Iris pigment epithelial cell (primary cell): Measurements from ENCODE around the gene FAM81A.
"Not testable (repeated sequence)": the region's sequence is repeated elsewhere in the genome, so short reads cannot be mapped to it uniquely, and the experiment has no call there.

Experiments
- DNase-seq: peaks from one replicate; pipeline ENCODE4 v3.0.0-alpha.2; 2011; ENCODE audit warnings: low read depth

The FAM81A gene

DNA sequence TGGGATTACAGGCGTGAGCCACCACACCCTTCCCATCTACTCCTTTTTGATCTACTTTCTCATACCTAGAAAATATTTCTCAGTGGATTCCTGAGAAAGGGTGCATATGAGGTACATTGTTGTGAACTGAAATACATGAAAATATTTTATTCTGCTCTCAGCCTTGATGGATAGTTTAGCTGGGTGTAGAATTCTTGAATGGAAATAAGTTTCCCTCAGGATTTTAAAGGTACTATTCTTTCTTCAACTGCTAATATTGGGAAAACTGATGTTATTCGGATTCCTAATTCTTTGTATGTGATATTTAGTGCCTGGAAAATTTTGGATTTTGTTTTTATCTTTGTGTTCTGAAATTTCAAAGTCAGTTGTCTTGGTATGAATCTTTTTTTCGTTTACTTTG is 9.1 kb upstream of the FAM81A start:
- DNase-seq, result not testable (repeated sequence)

DNA sequence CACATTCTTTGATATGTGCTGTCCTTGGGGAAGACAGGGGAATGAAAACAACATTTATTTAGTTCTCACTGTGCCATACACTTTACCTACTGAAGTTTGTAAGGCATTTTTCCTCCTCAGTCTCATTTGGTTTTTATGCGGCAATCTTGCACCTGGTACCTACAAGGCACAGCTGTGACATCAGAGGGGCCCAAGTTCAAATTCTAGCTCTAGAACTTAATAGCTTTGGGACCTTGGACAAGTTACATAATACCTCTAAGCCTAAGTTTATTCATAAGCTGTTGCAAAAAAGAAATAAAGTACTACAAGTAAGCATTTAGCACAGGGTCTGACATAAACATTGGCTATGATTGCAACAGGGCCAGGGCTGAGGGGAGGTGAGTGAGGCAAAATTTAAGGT is 5.6 kb upstream of the FAM81A start:
- DNase-seq, result no peak

DNA sequence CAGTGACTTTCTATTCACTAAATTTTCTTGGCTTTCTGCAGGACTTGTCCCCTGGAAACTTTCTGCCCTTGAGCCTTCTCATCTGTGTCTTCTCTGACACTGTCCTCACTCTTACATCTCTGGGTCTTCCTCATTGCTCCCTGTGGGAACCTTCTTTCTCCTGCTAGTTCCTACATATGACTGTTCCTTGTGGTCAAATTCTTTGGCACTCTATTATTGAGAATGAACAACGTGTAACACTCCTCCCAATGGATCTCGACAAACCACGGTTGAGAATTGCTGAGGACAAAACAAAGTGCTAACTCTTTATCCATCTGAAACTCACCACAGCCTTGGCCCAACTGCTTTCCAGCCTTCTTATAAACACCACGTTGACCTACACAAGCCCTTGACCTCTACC is 3.5 kb upstream of the FAM81A start:
- no peak for DNase-seq

DNA sequence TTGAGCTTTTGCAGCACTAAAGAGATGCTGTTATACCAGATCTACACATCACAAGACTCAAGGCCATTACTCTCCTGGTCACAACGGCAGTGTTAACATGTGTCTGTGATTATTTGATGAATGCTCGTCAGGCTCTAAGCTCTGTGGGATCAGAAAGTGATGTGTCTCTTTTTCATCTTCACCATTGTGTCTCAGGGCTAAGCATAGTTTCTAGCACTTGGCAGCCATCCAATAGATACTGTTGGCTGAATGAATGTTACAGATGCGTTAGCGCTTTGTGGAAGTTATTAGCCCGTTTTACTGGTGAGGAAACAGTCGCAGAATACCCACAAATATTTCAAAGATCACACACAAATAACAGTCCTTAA is 1.2 kb upstream of the FAM81A start:
- DNase-seq, result peak; percentile 46

DNA sequence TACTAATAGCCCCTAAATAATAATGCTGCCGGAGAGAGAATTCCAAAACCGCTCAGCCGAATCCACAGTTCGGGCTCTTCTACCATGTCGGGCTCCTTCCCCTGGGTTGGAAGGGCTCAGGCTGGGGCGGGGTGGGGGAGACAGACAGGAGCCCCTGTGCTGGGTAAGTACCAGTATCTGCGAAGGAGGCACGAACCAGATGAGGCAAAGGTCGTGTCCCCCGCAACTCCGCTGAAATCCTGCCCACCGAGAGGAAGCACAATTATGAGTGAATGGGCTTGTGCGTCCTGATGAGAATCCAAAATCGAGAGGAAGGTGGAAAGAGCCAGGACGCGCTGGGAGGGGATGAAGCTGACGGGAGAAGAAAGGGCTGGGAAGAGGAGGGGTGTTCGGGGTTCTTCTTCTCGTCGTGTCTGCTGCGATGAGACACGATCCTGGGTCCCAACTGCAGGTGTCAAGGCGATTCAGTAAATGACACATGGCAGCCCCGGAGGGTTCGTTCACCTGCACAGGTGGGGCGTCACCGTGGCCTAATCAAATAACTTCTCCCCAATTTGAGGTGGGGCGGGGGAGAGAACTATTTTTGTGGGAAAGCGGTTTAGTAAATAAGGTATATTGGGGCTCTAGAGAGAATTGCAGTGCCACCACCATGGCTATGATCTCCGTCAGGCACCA is 707 bp upstream of the FAM81A start:
- DNase-seq, result no peak

DNA sequence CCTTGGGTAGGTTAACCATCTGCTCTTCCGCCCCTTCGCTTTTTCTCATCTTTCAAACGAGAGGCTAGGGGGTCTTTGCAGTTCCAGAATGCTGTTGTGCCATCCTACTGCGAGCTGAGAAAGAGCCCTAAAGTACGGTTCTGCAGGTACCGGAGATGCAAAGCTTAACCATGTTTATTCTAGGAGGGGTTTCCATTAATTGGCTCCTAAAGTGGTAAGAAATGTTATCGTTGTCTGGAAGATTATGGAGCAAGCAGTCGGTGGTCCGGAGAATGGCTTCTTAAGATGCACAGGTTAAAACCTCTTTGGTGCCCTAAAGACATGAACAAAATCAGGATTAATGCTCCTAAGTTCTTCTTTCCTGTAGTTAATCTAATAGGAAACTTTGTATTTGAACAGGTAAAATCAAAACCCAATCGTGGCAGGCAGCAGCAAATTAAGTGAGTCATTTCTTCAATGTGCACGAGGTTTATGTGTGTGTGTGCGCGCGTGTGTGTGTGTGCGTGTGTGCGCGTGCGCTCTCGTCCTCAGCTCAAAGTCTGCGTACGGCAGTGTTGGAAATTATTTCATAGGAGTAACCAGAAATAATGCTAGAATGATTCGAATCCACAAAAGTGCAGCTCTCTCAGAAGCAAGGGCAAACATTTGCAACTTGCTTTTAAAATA is 772 bp downstream of the FAM81A start:
- DNase-seq, result no peak

DNA sequence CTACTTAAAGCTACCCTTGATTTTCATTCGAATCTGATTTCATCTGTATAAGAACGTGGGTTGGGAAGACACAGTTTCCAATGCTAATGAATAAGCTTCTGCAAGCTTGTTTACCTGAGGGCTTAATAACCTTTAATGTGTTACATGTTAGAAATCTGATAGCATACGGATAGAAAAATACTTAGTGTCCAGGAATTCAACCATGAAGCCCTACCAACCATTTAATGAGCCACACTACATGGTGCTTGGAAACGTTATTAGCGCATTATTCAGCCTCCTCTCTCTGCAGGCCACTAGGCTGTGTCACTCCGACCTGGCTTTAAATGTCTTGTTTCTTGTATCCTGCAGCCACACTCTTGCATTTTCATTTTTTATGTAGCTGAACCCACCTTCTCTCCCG is 1.6 kb downstream of the FAM81A start:
- no peak for DNase-seq

DNA sequence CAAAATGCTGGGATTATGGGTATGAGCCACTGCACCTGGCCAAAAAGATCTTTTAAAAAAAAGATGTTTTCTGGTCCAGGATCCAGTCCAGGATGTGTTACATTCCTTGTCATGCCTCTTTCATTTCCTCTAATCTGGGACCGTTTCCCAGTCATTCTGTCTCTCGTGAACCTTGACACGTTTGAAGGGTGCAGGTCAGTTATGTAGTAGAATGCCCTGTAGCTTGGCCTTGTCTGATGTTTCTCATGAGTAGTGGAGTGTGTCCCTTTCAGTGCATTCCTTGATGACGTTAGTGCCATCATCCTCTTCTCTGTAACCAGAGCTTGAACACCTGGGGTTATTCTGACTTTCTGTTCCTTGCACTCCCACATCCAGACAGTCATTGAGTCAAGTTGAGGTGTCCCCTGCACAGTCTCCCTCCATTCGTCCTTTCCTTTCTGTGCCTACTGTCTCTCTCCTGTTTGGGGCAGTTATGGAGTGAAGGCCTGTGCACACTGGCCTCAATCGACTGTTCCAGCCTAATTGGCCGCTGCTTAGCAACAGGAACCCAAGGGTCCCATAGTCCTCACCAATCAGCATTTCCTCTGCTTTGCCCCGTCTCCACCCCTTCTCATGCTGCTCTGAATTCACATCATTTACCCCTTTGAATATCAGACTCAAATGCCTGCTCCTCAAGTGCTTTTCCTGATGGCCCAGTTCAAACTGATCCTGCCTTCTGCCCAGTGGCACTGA is 5.5 kb downstream of the FAM81A start:
- DNase-seq, result no peak

DNA sequence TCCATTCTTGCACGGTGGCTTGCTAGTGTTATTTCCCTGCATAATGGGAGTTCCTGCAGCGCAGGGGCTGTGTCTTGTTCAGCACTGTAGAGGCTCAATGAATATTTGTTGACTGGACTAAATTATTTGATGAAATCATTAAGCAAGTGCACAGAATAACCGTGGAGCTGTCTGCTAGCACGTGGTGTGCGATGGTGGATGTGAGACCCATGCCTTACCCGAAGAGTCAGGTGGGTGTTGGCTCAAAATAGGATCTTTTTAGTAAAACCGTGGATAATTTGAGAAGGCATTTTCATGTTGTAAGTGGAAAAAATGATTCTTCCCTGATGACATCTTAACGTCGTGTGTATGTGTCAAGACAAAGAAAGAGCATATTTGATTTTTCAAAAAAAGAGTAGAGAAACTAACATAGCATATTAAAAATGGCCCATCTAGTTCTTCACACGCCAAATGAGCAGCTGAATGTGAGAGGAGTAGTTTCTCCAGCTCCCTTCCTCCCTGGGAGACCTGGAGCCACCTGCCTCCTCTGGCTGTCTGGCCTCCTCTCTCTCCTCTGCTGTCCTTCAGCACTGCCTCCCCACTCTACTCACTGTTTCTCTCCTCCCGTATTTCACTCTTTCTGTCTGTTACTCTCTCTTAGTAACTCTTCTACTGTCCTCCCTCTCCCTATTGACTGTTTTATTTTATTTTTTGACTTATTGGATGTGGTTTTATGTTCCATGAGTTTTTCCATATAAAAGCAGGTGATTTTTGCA is 6.3 kb downstream of the FAM81A start:
- DNase-seq, result no peak

DNA sequence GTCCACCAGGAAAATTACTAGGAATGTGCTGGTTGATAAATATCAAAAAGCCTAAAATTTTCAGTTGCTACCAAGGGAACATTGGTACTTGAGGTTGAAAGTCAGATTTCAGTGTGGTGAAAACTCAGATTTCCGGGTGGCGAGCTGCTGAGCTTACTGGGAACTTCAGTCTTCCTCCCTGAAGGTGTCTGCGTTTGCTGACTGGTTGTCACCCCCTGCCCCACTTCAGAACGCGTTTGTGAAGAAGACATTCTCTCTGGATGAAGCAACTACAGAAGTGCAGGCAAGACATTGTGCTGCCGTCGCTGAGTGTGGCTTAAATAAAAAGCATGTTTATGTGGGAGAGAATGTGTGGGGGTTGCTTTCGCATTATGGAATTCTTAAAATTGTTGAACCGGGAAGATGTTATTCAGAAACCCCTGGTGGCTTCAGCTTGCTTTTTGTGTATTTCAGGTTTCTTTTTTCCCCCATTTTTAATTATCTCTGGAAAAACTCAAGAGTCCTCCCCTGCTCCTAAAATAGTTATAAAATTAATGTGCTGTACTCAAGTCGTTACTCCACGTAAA is 7.1 kb downstream of the FAM81A start:
- DNase-seq, result no peak

DNA sequence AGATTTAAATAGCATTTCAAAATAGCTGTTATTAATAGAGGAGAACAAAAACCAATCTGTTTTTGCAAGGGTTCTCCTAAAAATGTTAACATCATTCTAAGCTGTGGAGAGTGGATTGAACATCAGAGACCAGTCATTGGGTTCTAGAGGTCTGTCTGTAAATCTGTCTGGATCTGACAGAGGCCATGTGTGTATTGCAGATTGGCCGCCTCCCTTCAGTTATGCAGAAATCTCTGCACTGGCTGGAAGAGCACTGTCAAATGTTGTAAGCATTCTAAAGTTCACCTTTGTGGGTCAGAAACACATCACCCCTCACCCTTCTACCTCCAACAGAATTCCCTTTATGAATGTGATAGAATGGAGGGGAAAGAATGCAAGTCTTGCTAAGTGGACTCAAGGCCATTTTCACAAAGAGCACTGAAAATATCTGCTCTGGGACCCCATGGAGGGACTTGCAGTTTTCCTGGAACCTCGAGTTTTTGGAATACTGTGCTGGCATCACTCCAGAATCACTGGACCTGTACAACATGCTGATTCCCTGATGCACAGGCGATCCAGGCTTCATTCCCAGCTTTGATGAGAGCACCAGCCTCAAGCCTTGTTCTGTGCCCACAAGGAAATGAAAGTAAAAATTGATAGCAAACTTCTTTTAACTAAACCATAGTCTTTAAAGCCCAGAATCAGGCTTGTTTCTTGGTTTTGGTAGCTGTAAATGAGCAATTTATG is 8.4 kb downstream of the FAM81A start:
- DNase-seq, result no peak

DNA sequence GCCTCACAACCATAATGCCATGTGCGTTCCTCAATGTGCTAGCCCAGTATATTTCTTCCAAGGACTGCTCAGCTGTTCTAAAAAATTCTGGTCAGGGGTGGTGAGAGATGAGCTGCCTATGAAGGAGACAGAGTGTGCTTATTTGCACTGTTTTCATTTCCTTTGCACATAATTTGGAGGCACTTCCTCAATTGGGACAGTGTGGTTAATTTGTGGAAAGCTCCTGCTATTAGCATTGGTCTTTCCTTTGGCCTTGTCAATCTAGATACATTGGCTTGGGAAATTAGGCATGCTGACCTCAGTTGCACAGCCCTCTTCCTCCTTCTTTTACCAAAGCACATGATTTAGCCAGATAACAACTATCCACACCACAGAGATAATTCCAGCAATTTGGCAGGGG is 9.4 kb downstream of the FAM81A start:
- no peak for DNase-seq

DNA sequence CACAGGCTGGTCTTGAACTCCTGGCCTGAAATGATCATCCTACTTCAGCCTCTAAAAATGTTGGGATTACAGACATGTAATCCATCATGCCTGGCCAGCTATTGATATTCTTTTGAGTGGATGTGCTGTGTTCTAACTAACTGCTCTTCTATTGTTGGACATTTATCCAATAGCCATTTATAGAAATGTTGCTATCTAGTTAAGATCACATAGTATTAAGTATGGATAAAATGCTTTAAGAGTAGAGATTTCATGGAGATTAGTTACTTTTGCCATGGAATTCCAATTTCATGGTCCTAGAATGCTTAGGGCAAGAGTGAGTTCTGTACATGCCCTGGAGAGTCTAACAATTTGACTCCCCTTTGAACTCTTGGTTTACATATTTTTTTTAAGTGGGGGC is 10.9 kb downstream of the FAM81A start:
- DNase-seq, result no peak

DNA sequence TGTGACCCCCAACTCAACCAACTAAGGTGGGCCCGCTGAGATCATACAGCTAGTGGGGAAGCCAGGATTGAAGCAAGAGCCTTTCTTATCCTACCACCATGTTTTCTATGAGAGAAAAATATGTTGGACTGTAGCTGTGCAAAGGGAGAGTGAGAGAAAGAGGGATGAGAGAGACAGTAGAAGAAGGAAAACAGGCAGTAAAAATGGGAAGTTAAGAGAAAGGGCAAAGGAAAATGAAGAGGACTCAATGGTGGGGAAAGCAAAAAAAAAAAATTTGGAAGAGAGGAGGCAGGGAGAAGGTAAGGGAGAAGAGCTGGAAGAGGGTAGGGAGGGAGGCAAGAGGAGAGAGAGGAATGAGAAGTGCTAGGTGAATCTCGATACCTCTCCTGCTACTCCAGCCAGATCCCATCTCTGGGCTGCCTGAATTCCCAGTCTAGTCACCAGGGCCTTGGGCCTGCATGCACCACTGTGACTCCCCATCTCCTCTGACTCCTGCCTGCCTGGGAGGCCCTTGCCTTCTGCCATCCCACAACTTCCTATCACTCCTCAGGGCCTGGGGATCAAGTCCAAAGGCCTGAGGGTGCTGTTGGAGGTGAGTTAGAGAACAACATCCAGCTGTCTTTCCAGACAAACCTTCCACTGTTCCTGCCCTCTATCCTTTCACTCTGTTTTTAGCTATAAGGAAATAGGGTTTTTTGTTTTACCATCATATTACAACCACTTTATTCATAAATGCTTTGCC is 15.7 kb downstream of the FAM81A start:
- no peak for DNase-seq

DNA sequence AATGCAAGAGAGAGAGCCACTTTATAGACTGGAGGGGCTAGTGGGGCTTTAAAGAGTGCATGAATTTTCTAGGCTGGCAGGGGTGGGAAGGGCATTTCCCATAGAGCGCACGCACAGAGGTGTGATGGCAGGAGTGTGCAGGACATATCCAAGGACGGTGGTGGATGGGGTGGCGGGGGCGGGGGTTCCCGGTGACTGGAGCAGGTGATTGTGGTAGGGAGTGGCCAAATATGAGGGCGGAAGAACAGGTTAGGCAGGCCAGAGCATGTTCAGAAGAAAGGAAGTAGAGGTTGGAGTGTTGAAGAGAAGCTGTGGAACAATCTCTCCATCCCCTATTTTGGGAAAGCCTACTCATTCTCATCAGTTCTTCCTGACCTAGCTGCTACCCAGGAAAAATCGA is 18.1 kb downstream of the FAM81A start:
- DNase-seq, result no peak

DNA sequence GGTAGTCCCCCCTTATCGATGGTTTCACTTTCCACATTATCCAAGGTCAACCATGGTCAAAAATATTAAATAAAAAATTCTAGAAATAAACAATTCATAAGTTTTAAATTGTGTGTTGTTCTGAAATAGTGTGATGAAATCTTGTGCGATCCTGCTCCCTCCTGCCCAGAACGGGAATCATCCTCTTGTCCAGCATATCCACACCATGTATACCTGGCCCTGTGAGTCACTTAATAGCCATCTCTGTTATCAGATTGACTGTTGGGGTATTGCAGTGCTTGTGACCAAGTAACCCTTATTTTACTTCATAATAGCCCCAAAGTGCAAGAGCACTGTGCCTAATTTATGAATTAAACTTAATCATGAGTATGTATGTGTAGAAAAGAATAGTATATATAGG is 19.1 kb downstream of the FAM81A start:
- DNase-seq, result peak; percentile 21

DNA sequence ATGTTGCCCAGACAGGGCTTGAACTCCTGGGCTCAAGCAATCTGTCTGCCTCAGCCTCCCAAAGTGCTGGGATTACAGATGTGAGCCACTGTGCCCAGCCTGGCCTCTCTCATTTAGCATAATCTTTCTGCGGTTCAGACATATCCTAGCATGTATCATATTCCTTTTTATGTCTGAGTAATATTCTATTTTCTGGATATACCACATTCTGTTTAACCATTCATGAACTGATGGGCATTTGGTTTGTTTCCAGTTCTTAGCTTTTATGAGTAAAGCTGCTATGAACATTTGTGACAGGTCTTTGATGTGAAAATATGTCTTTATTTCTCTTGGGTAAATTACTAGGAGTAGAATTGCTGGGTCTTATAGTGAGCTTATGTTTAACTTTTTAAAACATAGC is 23.5 kb downstream of the FAM81A start:
- DNase-seq, result no peak

DNA sequence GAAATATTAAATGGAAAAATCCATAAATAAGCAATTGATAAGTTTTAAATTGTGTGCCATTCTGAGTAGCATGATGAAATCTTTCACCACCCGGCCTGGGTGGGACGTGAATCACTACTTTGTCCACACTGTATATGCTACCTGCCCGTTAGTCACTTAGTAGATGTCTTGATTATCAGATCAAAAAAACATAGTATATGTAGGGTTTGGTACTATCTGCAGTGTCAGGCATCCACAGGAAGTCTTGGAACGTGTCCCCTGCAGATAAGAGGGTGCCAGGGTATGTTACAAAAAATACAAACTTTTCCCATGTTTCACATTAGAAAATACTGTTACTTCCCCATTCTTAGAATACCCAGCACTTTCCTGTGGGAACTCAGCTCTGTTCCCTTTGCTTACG is 35.2 kb downstream of the FAM81A start:
- DNase-seq, result no peak

DNA sequence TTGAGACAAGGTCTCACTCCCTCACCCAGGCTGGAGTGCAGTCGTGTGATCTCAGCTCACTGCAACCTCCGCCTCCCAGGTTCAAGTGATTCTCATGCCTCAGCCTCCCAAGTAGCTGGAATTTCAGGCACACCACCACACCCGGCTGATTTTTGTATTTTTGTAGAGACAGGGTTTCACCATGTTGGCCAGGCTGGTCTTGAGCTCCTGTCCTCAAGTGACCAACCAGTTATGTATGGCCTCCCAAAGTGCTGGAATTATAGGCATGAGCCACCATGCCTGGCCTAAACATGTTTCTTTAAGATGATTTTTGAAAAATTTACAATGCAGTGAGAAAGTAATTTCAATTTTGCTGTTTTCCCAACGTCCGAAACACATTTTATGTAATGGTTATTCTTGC is 37.2 kb downstream of the FAM81A start:
- DNase-seq, result not testable (repeated sequence)

DNA sequence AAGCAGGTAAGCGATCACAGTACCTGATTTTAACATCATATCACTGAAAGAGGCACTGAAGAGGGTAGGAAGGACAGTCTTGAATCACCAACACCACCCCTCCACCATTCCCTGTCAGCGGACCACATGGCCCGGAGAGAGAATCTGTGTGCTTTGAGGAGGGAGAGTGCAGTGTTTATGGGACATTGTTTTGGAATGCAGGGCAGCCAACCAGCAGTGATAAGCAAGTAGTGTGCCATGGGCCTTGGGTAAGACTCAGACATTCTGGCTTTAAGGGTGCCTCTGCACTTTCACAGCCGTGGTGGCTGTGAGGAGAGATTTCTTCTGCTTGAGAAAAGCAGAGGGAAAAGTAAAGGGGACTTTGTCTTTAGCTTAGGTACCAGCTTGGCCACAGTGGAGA is 46.4 kb downstream of the FAM81A start:
- no peak for DNase-seq

DNA sequence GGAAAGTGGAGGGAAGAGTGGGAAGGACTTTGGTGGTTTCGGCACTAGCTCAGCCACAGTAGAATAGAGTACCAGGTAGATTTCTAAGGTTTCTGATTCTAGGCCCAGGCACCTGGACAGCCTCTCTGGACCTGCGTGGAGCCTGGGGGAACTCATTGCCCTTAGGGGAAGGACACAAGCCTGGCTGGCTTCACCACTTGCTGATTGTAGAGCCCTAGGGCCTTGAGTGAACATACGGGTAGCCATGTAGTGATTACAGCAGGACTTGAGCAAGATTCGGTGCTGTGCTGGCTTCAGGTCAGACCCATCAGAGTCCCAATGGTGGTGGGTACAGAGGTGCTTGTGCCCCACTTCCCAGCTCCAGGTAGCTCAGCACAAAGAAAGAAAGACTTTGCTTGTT is 47.0 kb downstream of the FAM81A start:
- DNase-seq, result no peak
